ENCODE measurements around the gene KMT2D.

KMT2D gene

GRCh38 chr12:49060237-49061156 is at the start of gene KMT2D:
Gene KMT2D (minus strand): TSS chr12:49060794. CDS start chr12:49055324, 5,470 bp downstream.
- DNase-seq (ENCODE audit: insufficient read length, low spot score) (peak; percentile 90), FAIRE-seq (peak; percentile 9)

DNA sequence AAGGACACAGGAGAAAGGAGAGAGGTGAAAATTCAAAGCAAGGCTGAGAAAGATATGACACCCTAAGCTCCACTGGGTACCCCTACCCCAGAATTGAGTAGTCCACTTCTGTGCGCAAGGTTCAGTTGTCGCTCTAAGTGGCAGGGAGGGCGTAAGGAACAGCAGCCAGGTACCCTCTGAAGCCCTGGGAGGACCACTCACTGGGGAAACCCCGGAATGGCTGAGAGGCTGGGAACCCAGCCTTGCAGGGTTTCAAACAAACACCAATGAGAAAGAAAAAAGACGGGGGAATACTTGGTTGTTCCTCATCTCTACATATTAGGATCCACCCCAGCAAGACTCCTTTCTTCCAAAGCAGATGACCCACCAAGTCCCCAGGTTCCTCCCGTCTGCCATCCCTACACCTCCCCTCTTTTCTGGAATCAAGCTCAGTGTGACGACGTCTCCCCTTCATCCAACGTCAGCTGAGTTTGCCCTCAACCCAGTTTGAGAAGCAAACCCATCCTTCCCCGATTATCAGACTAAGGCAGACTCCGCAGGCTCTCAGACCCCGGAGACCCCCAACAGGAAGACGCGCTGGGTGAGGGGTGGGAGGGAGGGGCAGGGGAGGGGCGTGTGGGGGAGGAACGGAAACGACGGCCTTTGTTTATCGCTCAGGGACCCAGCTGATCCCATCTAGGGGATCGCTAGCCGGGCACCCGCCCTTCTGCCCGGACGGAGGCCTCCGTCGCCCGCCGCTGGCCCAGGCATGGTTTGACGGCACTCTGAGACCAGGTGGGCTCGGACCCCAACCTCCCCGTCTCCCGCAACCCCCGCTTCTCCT is 49.3 kb upstream of the KMT2D start:
- FAIRE-seq = no peak
- peak; percentile 37 for DNase-seq (ENCODE audit: insufficient read length, low spot score)

DNA sequence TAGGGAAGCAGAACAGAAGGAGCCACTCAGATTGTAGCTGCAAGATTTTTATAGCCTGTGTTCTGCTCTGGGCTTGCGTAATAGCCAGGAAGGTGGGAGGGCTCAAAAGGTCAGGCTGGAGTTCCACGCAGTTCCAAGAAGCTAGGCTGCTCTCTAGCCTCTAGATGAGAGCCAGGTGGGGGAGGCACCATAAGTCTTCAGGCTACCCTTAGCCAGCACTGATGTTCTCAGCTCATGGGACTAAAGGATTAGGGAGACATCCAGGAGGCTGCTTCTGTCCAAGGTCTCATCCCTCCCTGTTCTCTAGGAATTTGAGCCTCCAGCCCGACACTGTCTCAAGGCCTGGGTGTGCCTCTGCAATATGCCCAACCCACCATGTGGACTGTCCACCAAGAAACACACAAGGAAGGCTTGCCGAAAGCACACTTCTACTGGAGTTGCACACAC is 48.4 kb upstream of the KMT2D start:
- no peak for FAIRE-seq

DNA sequence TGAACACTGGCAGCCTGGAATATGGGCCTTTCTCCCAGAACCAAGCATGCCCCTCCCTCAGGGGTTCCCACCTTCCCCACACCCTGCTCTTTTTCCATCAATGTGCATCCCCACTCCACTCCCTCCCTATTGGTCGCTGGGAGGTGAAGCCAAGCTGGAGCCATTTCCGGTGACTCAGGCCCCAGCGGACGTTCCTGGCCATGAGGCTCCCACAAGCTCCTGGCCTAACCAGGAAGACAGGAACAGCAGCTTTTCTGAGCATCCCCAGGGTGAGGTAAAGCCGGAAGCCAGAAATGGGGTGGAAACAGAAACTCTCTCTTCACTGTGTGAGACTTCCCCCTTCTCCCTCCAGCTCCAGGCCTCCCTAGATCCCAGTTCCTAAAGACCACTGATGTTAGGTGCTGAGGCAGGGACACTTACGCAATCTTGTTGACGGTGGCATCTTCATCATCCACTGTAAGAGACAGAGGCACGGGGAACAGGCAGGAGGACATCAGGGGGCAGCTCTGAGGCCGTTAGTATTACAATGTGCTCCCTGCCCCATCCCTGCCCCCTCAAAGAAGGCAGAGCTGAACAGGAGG is 45.0 kb upstream of the KMT2D start:
- FAIRE-seq (no peak), DNase-seq (ENCODE audit: insufficient read length, low spot score) (no peak)

More for the DNA sequence above, 48.4 kb upstream of the KMT2D start:
- no peak for DNase-seq (ENCODE audit: insufficient read length, low spot score)

DNA sequence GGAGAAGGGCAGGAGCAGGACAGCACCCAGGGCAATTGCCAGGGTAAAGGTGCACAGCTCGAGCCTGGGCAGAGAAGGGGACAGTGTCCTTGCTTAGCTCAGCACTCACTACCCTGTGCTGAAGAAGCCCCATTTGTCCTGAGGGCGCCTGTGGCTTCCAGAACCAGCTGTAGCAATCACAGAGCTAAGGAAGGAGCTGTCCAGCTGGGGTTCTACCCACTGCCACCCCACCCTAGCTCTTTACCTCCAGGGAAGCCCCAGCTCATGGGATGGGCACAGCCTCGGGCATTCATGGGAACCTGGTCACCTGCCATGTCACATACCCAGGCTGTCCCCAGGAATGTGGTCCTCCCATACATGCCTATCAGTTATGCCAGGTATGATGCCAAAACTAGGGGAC is 44.2 kb upstream of the KMT2D start:
- DNase-seq (ENCODE audit: insufficient read length, low spot score) (no peak), FAIRE-seq (no peak)

- FAIRE-seq (no peak), DNase-seq (ENCODE audit: insufficient read length, low spot score) (no peak)
Observed at GRCh38 chr12:49100380-49100779, 39.8 kb upstream of the KMT2D start.

DNA sequence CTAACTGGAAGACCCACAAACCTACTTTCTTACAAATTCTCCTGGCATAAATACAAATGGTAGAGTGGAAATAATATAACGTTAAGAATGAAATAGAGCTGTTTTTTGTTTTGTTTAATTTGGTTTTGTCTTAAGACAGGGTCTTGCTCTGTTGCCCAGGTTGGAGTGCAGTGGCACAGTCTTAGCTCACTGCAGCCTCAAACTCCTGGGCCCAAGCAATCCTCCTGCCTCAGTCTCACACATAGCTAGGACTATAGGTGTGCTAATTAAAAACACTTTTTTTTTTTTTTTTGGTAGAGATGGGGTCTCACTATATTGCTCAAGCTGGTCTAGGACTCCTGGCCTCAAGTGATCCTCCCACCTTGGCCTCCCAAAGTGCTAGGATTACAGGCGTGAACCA is 38.1 kb upstream of the KMT2D start:
- FAIRE-seq (no peak), DNase-seq (ENCODE audit: insufficient read length, low spot score) (no peak)

DNA sequence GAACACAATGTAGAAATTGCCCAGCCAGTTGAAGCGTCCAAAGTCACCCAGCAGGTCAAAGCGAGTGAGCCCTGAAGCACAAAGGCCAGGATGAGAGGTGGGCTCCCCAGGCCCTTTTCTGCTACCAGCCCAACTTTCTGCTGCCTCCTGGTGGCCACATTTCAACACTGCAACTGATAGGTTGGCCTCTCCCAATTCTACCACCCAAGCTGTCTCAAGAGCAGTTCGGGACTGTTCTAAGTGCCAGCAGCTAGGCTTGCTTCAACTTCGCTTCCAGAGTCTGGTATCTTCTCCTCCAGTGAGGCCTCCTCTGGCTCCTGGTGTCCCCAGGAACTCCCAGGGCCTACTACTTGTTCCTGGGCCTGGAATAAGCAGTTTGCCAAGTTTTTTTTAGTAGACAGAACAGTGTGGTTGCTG is 37.4 kb upstream of the KMT2D start:
- DNase-seq (ENCODE audit: insufficient read length, low spot score) (peak; percentile 53), FAIRE-seq (peak; percentile 76)

- FAIRE-seq (no peak), DNase-seq (ENCODE audit: insufficient read length, low spot score) (no peak)
Observed at GRCh38 chr12:49097381-49097780, 36.8 kb upstream of the KMT2D start.

DNA sequence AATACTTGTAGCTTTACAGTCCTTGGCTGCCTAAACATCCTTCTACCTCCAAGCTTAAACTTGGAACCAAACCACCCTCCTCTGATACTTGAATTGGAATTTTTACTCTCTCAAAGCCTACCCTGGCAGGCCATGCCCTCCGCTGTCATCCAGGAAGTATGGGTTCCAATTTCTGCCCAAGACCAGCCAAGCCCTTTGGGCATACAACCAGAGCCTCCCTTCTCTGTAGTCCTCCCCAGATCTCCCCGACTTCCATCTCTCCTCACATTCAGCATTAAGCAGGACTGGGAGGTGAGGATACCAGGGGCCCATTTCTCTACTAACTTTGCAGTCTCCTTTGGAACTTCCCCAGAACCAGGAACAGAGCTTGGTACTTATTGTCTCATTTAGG is 34.4 kb upstream of the KMT2D start:
- DNase-seq (ENCODE audit: insufficient read length, low spot score) (no peak), FAIRE-seq (no peak)

DNA sequence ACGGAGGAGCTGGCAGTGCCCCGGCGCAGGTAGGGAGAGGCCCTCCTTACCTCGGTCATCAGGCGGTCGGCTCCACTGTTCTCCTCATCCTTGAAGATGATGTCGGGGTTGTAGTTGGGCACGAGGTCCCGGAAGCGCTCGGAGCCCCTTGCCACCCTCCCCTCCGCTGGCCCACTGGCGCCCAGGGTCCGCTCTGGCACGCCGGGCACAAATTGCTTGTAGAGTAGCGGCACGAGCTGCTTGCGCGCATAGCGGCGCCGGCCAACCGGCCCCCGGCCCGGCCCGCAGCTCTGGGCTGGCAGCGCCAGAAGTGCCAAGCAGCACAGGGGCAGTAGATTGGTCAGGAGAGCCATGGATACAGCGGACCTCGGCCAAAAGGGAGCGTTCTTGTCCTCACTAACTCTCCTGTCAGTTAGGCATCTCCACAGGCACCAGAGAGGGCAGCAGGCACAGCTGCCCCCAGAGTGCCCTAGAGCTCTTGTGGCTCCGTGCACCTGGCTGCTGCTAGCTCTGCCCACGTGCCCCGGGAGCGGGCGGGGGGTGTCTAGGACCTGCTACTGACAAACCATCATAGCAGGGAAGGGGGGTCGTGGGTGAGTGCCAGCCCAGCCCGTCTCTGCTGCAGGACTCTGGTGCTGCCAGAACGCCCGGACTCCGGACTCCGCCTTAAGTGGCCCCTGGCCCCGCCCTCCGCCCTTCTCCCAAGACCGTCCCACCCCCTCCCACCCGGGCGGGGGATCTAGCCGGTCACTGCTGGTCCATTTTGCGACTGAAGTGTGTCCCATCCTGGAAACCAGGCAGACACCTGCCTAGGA is 33.8 kb upstream of the KMT2D start, which contains the start of gene DHH:
TSS of gene DHH (minus strand) at position 642 of the 815 bp plus-strand sequence. CDS start at position 353, 289 bp downstream.
- DNase-seq (ENCODE audit: insufficient read length, low spot score) (no peak), FAIRE-seq (no peak)

DNA sequence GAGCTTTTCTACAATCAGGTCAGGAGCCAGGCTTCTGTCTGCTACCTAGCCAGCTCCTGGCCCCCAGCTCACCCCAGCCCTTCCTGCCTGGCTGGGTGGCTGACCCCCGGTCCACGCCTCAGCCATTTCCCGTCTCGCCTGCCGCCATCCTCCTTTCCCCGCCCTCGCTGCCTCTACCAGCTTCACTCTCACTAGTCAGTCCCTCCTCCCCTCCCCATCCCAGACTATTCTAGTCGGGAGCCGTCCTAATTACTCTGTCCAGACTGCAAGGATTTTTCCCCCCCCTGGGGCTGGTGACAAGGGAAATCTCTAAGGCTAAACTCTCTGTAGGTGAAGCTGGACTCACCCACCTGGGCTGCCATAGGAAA is 33.2 kb upstream of the KMT2D start:
- DNase-seq (ENCODE audit: insufficient read length, low spot score) = no peak
- FAIRE-seq = no peak

GRCh38 chr12:49092816-49093406 is 32.3 kb upstream of the KMT2D start:
- DNase-seq (ENCODE audit: insufficient read length, low spot score) (no peak), FAIRE-seq (no peak)

- DNase-seq (ENCODE audit: insufficient read length, low spot score) (peak; percentile 69), FAIRE-seq (no peak)
Observed at GRCh38 chr12:49092086-49092815, 31.7 kb upstream of the KMT2D start.

DNA sequence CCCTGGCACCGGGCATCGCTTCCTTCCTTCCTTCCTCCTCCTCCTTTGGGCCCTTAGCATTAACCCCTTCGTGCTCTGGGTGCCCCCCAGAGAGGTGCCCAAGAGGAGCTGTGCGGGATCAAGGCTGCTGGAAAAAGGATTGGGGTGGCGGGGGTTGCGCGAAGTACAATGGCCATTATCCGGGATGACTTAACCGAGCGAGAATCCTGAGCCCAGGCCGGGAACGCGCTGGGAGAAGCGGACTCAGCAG is 31.2 kb upstream of the KMT2D start:
- FAIRE-seq (no peak), DNase-seq (ENCODE audit: insufficient read length, low spot score) (no peak)

DNA sequence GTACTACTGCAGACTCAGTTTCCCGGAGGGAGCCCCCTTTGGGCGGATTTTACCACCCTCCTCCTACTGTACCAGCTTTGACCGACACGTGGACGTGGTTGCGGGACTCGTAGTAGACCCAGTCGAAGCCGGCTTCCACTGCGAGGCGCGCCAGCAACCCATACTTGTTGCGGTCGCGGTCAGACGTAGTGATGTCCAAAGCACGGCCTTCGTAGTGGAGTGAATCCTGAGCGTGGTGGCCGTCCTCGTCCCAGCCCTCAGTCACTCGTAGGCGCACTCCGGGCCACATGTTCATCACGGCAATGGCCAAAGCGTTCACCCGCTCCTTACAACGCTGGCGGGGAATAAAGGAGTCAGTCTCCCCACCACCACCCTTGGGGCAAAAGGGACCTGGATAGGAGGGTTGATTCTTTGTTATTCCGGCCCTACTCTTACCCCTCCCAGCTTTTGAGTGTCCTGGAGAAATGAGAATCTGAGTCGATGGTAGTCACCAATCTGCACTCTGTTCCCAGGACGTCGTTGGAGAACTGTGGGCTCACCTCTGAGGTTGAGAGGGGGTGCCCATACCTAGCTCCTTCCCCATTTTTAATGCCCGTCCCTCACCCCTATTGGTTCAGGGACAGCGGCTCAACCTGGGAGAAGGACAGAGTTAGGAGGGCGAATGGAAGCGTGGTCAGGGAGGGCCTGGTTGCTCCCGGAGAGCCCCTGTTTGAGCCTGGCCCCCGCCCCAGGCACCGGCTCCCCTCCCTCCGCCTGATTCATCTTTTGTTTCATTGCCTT is 30.7 kb upstream of the KMT2D start:
- FAIRE-seq (no peak), DNase-seq (ENCODE audit: insufficient read length, low spot score) (no peak)

DNA sequence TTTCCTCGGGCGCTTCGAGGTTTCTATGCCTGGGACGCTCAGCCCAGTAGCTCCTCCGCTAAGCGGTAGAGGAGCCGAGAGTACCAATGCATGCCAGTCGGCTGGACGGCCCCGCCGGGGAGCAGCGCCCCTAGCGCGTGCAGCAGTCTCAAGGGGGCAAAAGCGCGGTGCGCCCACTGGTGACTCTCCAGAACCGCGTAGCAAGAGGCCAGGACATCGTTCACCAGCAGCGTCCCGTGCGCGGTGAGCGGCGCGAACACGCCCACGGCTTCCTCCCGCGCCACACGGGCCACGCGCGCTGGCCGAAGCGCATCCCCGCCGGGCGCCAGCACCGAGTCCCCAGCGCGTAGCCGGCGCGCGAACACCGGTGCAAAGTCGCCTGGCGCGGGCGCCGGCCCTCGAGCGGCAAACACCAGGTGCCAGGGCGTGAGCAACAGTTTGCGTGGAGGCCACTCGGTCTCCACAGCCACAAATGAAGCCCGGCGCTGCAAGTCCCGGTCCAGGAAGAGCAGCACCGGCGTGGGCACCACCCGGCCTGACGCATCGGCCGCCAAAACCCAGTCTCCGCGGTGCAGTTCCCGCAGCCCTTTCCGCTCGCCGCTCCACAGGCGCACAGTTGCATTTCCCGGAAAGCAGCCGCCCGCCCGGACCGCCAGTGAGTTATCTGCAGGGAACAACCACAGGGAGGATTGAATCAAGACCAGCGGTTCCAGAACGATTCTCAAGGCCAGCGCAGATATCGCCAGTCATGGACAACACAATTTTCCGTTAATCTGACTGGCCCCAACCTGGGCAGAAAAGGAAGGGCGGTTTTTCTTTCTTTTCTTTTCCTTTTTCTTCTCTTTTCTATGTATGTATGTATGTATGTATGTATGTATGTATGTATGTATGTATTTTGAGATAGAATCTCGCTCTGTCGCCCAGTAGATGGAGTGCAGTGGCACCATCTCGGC is 29.5 kb upstream of the KMT2D start:
- FAIRE-seq = no peak
- DNase-seq (ENCODE audit: insufficient read length, low spot score) = no peak

DNA sequence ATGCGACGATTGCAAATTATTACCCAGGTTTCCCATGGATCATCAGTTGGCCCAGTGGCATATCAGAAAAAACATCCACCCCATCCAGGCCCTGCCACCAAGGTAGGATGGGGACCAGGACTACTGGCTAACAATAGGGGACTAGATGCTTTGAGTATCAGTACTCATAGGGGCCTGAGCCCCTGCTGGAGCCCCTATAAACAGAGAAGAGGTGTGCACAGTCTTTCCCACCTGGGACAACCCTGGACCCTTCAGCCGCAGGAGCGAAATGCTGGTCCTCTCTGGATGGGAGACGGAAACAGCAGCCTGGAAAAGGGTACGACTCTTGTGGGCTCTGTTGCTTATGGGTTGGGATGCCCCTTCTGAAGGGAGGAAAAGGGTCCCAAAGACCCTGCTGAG is 28.3 kb upstream of the KMT2D start:
- no peak for DNase-seq (ENCODE audit: insufficient read length, low spot score)
- no peak for FAIRE-seq

Data from HTR-8/SVneo (cell line).